Panc1 (cell line): ENCODE data around the gene MS4A5. TPM values are rescaled to one million over a fixed set of nuclear protein-coding genes. Genes with fewer than 3 reads are reported as not detected.

Experiments
- ATAC-seq: fragments of 200-7000 bp; cut with Tn5 transposase; 2 replicates; pipeline ENCODE4 v1.9.1; 2020; ENCODE audit warnings: mild to moderate bottlenecking, moderate library complexity
- BruUV-seq: library from RNA; stranded (reverse); fragments of 400-500 nt; replicated peaks from 2 replicates; lab custom pipeline; 2021; lab: Mats Ljungman, UMichigan
- CTCF ChIA-PET: fragments of 300-600 bp; sonication (Branson Sonifier 250); formaldehyde crosslinking; loops from one replicate; lab custom pipeline; 2022; ENCODE audit warnings: antibody characterized with exemption; lab: Charles Lee
- POLR2A ChIA-PET: fragments of 300-600 bp; sonication (Branson Sonifier 250); formaldehyde crosslinking; loops from one replicate; lab custom pipeline; 2022; ENCODE audit warnings: antibody characterized with exemption; lab: Charles Lee
- DNase-seq: peaks from one replicate; pipeline ENCODE4 v3.0.0-alpha.2; 2010; ENCODE audit warnings: low read depth, low spot score
- H3K27ac ChIP-seq: 2 replicates; pipeline ENCODE4 v1.5.1; 2011; ENCODE audit warnings: mild to moderate bottlenecking, low read length, inconsistent platforms
- H3K27me3 ChIP-seq: fragments of 200-500 bp; sonication (Bioruptor generic); 2 replicates; pipeline ENCODE4 v1.6.0; 2014; ENCODE audit warnings: low read length, inconsistent platforms; ENCODE audit not compliant: control insufficient read depth, insufficient read depth
- H3K36me3 ChIP-seq: fragments of 200-500 bp; sonication (Bioruptor generic); 2 replicates; pipeline ENCODE4 v1.5.1; 2014; ENCODE audit warnings: inconsistent platforms, mild to moderate bottlenecking, low read length, moderate library complexity; ENCODE audit not compliant: control insufficient read depth, insufficient read depth
- H3K4me1 ChIP-seq: 2 replicates; pipeline ENCODE4 v1.5.1; 2011; ENCODE audit warnings: inconsistent platforms, mild to moderate bottlenecking, low read length, moderate library complexity; ENCODE audit not compliant: control insufficient read depth, insufficient read depth
- H3K4me3 ChIP-seq, 2 experiments: 2 replicates each; pipeline ENCODE4 v1.5.1; 2011 to 2012; ENCODE audit warnings: low read depth in 2 of 2, low read length in 2 of 2, mild to moderate bottlenecking in 2 of 2, inconsistent platforms in 1 of 2, moderate library complexity in 1 of 2
- H3K9me3 ChIP-seq: fragments of 200-500 bp; sonication (Bioruptor generic); 2 replicates; pipeline ENCODE4 v1.5.1; 2014; ENCODE audit warnings: low read depth, mild to moderate bottlenecking, inconsistent platforms, low read length, moderate library complexity; ENCODE audit not compliant: control insufficient read depth, insufficient read depth
- CTCF ChIP-seq: fragments of 450-650 bp; IDR thresholded peaks from 2 replicates; pipeline ENCODE4 v1.5.1; 2017; ENCODE audit warnings: mild to moderate bottlenecking
- POLR2AphosphoS5 ChIP-seq: IDR thresholded peaks from 2 replicates; pipeline ENCODE4 v1.6.1; 2012; ENCODE audit warnings: mild to moderate bottlenecking, low read depth, low read length, moderate library complexity
- REST ChIP-seq, 2 experiments: IDR thresholded peaks; 2 replicates each; pipeline ENCODE4 v1.6.1; 2011 to 2012; ENCODE audit warnings: low read depth in 2 of 2, control low read depth in 1 of 2, low read length in 1 of 2, mild to moderate bottlenecking in 1 of 2, moderate library complexity in 1 of 2; ENCODE audit not compliant: insufficient read depth in 1 of 2
- SIN3A ChIP-seq: IDR thresholded peaks from 2 replicates; pipeline ENCODE4 v1.6.1; 2012; ENCODE audit warnings: low read depth, mild to moderate bottlenecking, low read length, moderate library complexity, borderline replicate concordance; ENCODE audit not compliant: insufficient read depth
- TCF7L2 ChIP-seq: IDR thresholded peaks from 2 replicates; pipeline ENCODE4 v1.6.1; 2011; ENCODE audit warnings: mild to moderate bottlenecking, low read depth, low read length, inconsistent platforms
- in situ Hi-C: cut with HindIII; loops from 2 replicates; pipeline ENCODE4 v1.10.0; 2016; ENCODE audit warnings: low sequenced_read_pairs, low pct_unique_long_range_greater_than_20kb
- intact Hi-C: fragments of 100-400 bp; cut with micrococcal nuclease; formaldehyde crosslinking; loops from one replicate; pipeline ENCODE4 v1.10.0; 2022; ENCODE audit not compliant: unreplicated experiment
- total RNA-seq: library from RNA; stranded (reverse); gene quantifications from one replicate; pipeline ENCODE4 v1.2.1, GENCODE V29; 2021; ENCODE audit not compliant: unreplicated experiment

MS4A5 gene
- total RNA-seq, 1 experiment from 2014 or later, result not detected

DNA sequence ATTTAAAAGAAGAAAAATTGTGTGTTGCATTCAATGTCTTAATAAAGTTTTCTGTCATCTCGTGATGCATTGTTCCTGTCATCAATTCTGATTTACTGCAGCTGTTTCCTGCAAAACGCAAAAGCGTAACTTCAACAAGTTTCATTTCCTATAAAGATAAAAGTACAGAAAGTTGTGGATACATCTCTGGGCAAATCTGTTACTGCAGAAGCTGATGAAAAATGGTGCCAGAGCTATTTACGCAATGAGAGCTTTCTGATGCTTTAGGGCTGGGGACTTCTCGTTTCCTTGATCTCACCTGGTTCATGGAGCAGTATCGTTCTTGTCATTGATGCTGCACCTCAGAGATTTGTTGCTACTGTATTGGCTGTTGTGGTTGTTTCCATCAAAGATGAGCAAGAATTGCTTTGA, 47.7 kb downstream of the MS4A5 start:
- BruUV-seq, result no TSS peak
- CTCF ChIA-PET, result interaction anchor here (0.6 kb wide), 1 partner anchor 117 kb away, joined by 3 read pairs; no protein-coding TSS in a partner anchor
- in situ Hi-C loops (no loop called here), intact Hi-C loops (no loop called here)
- no peak for DNase-seq
- H3K36me3 ChIP-seq, result no peaks in the 10 kb centered on the region
- TF ChIP-seq TCF7L2 (no peak), REST (IDR thresholded peaks at IDR 0.05; ENCODE audit: insufficient read depth in 1 of 2, low read depth in 2 of 2, low read length in 1 of 2) (no peak), POLR2AphosphoS5 (no peak), CTCF (no peak), SIN3A (no peak)
- POLR2A ChIA-PET, result interaction anchor here (0.6 kb wide), 1 partner anchor 20 kb away, joined by 7 read pairs; no protein-coding TSS in a partner anchor
- no peaks in the 10 kb centered on the region for H3K9me3 ChIP-seq
- H3K27ac ChIP-seq, result no peak overlapping the region
- ATAC-seq, result no peak
- no peaks in the 10 kb centered on the region for H3K27me3 ChIP-seq
- no peak overlapping the region for H3K4me3 ChIP-seq
- no peaks in the 10 kb centered on the region for H3K4me1 ChIP-seq

- ChIA-PET POLR2A (no interaction called here), CTCF (no interaction called here)
- in situ Hi-C loops, result no loop called here
- intact Hi-C loops, result loop anchor here (10.0 kb wide), 1 partner anchor 132 kb away; no protein-coding TSS in a partner anchor
- H3K27ac ChIP-seq, result no peak overlapping the region
- no peaks in the 10 kb centered on the region for H3K27me3 ChIP-seq
- no peaks in the 10 kb centered on the region for H3K36me3 ChIP-seq
- H3K4me3 ChIP-seq, result no peak overlapping the region
- no peak for TF ChIP-seq TCF7L2
- TF ChIP-seq SIN3A, result no peak
- TF ChIP-seq REST (IDR thresholded peaks at IDR 0.05; ENCODE audit: insufficient read depth in 1 of 2, low read depth in 2 of 2, low read length in 1 of 2), result no peak
- no peak for TF ChIP-seq POLR2AphosphoS5
- no peak for TF ChIP-seq CTCF
- H3K9me3 ChIP-seq, result no peaks in the 10 kb centered on the region
- ATAC-seq (no peak), DNase-seq (no peak)
- no peaks in the 10 kb centered on the region for H3K4me1 ChIP-seq
- no TSS peak for BruUV-seq
These were observed 53.0 kb downstream of the MS4A5 start for GRCh38 chr11:60482361-60482760.
